Glutamatergic neuron (in vitro differentiated cells): Measurements from ENCODE around the gene MCUB. TPM values are rescaled to one million over a fixed set of nuclear protein-coding genes. Genes with fewer than 3 reads are reported as not detected.
"Not testable (repeated sequence)": the region's sequence is repeated elsewhere in the genome, so short reads cannot be mapped to it uniquely, and the experiment has no call there.

Experiments
- DNase-seq: peaks from one replicate; pipeline ENCODE4 v3.0.0; 2022
- H3K27ac Mint-ChIP-seq: one replicate; pipeline ENCODE4 v1.8.0; 2020; ENCODE audit warnings: mild to moderate bottlenecking, mixed read lengths, inconsistent platforms; ENCODE audit not compliant: unreplicated experiment
- H3K27me3 Mint-ChIP-seq: one replicate; pipeline ENCODE4 v1.8.0; 2020; ENCODE audit warnings: mild to moderate bottlenecking, moderate library complexity, mixed read lengths, inconsistent platforms; ENCODE audit not compliant: unreplicated experiment
- H3K36me3 Mint-ChIP-seq: one replicate; pipeline ENCODE4 v1.8.0; 2020; ENCODE audit warnings: mild to moderate bottlenecking, mixed read lengths, inconsistent platforms; ENCODE audit not compliant: unreplicated experiment
- H3K4me1 Mint-ChIP-seq: one replicate; pipeline ENCODE4 v1.8.0; 2020; ENCODE audit warnings: mild to moderate bottlenecking, low read depth, mixed read lengths, inconsistent platforms; ENCODE audit not compliant: unreplicated experiment
- H3K4me3 Mint-ChIP-seq: one replicate; pipeline ENCODE4 v1.8.0; 2020; ENCODE audit warnings: mild to moderate bottlenecking, mixed read lengths, inconsistent platforms; ENCODE audit not compliant: unreplicated experiment
- H3K9me3 Mint-ChIP-seq: one replicate; pipeline ENCODE4 v1.8.0; 2020; ENCODE audit warnings: mild to moderate bottlenecking, moderate library complexity, mixed read lengths, inconsistent platforms; ENCODE audit not compliant: unreplicated experiment
- CTCF ChIP-seq: fragments of 200-600 bp; sonication (generic); IDR thresholded peaks from one replicate; pipeline ENCODE4 v1.5.0; 2021; ENCODE audit not compliant: partially characterized antibody, unreplicated experiment
- total RNA-seq: library from RNA; stranded (reverse); fragmentation: NEBNext Ultra II Directional; extraction: Animal tissue kit (Norgen Biotek cat#: 25700); gene quantifications from one replicate; pipeline ENCODE4 v1.2.1, GENCODE V29; 2021; ENCODE audit not compliant: unreplicated experiment

Gene MCUB
- total RNA-seq, 1 donor from 2014 or later, result 9.7 TPM

GRCh38 chr4:109589119-109589518 is 29.1 kb downstream of the MCUB start:
- H3K9me3 Mint-ChIP-seq, result no peaks in the 10 kb centered on the region
- no peaks in the 10 kb centered on the region for H3K27me3 Mint-ChIP-seq
- no peaks in the 10 kb centered on the region for H3K4me1 Mint-ChIP-seq
- no peak overlapping the region for H3K4me3 Mint-ChIP-seq
- no peak overlapping the region for H3K27ac Mint-ChIP-seq
- TF ChIP-seq CTCF, result no peak
- H3K36me3 Mint-ChIP-seq, result no peaks in the 10 kb centered on the region
- no peak for DNase-seq

GRCh38 chr4:109589605-109590004 is 29.6 kb downstream of the MCUB start:
- Mint-ChIP-seq H3K9me3 (no peaks in the 10 kb centered on the region), H3K27me3 (no peaks in the 10 kb centered on the region), H3K4me3 (no peak overlapping the region), H3K36me3 (no peaks in the 10 kb centered on the region), H3K27ac (no peak overlapping the region), H3K4me1 (no peaks in the 10 kb centered on the region)
- no peak for TF ChIP-seq CTCF
- no peak for DNase-seq

GRCh38 chr4:109590905-109591304 is 30.9 kb downstream of the MCUB start:
- no peak for DNase-seq
- TF ChIP-seq CTCF, result no peak
- H3K4me3 Mint-ChIP-seq, result no peak overlapping the region
- H3K27me3 Mint-ChIP-seq, result no peaks in the 10 kb centered on the region
- H3K27ac Mint-ChIP-seq, result no peak overlapping the region
- no peaks in the 10 kb centered on the region for H3K4me1 Mint-ChIP-seq
- H3K36me3 Mint-ChIP-seq, result no peaks in the 10 kb centered on the region
- no peaks in the 10 kb centered on the region for H3K9me3 Mint-ChIP-seq

- no peak for TF ChIP-seq CTCF
- Mint-ChIP-seq H3K27ac (no peak overlapping the region), H3K4me3 (no peak overlapping the region), H3K36me3 (no peaks in the 10 kb centered on the region), H3K4me1 (no peaks in the 10 kb centered on the region), H3K9me3 (no peaks in the 10 kb centered on the region), H3K27me3 (no peaks in the 10 kb centered on the region)
- no peak for DNase-seq
Measured at GRCh38 chr4:109592367-109592766, 32.3 kb downstream of the MCUB start.

GRCh38 chr4:109595123-109595522 is 35.1 kb downstream of the MCUB start:
- not testable (repeated sequence) for H3K9me3 Mint-ChIP-seq, H3K4me1 Mint-ChIP-seq, H3K36me3 Mint-ChIP-seq, H3K4me3 Mint-ChIP-seq, DNase-seq, H3K27ac Mint-ChIP-seq, H3K27me3 Mint-ChIP-seq

- not testable (repeated sequence) for H3K27ac Mint-ChIP-seq, H3K4me3 Mint-ChIP-seq, H3K27me3 Mint-ChIP-seq, H3K9me3 Mint-ChIP-seq, H3K4me1 Mint-ChIP-seq, H3K36me3 Mint-ChIP-seq, DNase-seq
Measured at GRCh38 chr4:109596420-109597085, 36.5 kb downstream of the MCUB start.
